SK-N-MC (cell line): ENCODE results near the gene TAF4B.

Experiments
- EZH2 ChIP-seq: fragments of 200-600 bp; sonication (generic); IDR thresholded peaks from one replicate; pipeline ENCODE4 v1.6.1; 2017; ENCODE audit warnings: antibody characterized with exemption
- FOXP2 ChIP-seq: optimal IDR thresholded peaks from 2 replicates; pipeline ENCODE3; 2011; ENCODE audit warnings: mild to moderate bottlenecking, moderate library complexity; ENCODE audit not compliant: insufficient read depth; ENCODE audit errors: extremely low read length, control extremely low read depth
- POLR2AphosphoS5 ChIP-seq: IDR thresholded peaks from 2 replicates; pipeline ENCODE4 v1.6.1; 2012; ENCODE audit warnings: mild to moderate bottlenecking, low read depth, low read length, borderline replicate concordance

GRCh38 chr18:26386441-26386840 lies 160.2 kb downstream of the TAF4B start:
- no peak for TF ChIP-seq POLR2AphosphoS5
- no peak for TF ChIP-seq FOXP2
- no peak for TF ChIP-seq EZH2
